HG03565 (cell line): ENCODE results near the gene RNF17.
"Not testable (repeated sequence)": the region's sequence is repeated elsewhere in the genome, so short reads cannot be mapped to it uniquely, and the experiment has no call there.

Experiments used
- ATAC-seq: cut with Tn5 transposase; IDR thresholded peaks from one replicate; pipeline ENCODE4 v1.9.1; 2021; ENCODE audit warnings: mild to moderate bottlenecking, moderate library complexity; ENCODE audit not compliant: unreplicated experiment

The RNF17 gene

DNA sequence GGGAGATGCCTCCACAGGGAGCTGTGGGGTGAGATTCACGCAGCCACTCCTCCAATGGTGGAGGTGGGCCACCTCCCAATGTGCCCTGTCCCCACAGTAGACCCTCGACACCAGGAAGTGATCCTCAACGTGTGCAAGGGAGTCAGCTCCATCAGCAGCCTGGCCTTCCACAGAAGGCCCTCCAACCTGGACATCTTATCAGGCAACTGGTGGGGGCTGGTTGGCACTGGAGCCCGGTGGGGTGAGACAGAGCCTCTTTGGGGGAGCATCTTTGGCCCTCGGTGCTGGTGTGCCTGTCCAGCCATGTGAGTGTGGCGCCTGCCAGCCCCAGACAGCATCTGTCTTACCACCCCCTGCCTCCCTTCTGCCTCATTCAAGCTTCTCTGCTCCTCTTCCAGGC, 19.7 kb upstream of the RNF17 start:
- ATAC-seq = no peak

DNA sequence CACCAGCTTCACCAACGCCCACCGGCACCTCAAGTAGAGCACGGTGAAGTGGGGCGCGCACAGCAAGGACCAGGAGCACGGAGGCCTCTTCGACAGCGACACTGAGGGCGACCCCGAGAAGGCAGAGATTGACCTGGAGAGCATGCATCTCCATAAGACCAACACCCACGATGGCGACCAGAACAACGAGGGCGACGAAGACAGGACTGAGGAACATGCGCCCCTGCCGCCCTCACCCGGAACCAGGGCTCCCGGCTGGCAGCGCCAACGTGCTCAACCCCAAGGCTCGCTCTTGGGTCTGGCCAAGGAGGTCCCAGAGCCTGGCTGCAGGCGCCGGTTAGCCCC, 18.5 kb upstream of the RNF17 start:
- no peak for ATAC-seq

DNA sequence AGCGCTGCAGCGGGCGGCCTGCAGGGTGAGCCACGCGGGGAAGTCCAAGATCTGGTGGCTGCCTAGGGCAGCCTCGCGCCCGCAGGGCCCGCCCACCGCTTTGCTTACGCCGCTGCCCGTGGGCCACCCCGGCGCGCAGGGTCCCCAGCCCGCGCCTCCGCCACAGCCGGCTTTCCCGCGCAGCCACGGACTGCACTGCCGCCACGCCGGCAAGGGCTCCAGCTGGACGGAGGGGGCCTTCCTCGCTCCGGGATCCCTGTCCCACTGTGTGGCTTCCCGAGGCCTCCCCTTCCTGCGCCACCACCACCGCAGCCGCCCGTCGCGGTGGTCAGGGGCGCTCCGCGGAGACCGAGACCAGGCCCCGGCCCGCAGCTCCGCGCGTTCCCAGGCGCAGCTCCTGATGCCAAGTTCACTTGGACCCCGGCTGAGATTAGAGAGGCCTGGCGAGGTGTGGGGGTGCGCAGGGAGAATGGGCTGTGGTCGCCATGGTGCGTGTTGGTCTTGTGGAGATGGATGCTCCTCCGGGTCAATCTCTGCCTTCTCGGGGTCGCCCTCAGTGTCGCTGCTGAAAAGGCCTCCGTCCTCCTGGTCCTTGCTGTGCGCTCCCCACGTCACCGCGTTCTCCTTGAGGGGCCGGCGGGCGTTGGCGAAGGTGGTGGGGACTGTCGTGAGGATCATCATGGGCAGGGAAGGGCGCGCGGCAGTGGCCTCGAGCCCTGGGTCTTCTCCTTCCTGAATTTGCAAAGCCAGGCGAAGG, 17.9 kb upstream of the RNF17 start:
- ATAC-seq = no peak

DNA sequence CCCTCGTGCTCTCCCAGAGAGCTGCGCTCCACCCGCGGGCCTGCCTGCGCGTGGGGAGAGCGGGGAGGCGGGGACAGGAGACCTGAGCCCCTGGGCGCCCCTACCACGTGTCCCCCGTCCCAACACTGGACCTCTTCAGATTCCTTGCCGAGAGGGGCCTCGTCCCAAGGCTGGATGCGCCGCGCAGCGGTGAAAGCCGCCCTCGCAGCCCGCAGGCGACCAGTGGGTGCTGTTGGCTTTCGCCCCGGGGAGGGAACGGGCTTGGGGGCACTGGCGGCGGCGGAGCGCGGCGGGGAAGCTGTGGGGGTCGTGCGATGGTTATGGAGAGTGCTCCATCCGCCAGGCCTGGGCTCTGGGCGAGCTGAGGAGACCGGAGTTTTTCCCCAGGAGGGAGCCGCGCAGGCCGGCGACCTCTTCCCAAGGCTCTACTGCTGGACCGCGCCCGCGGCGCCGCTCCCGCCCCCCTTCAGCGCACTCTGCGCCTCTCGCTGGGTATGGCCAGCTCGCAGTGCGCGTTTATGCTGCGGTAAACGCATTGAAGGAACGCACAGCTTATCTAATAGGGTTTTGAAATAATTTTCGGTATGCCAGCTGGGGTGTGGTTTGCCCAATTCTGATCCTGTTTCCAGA, 17.2 kb upstream of the RNF17 start:
- ATAC-seq = no peak

DNA sequence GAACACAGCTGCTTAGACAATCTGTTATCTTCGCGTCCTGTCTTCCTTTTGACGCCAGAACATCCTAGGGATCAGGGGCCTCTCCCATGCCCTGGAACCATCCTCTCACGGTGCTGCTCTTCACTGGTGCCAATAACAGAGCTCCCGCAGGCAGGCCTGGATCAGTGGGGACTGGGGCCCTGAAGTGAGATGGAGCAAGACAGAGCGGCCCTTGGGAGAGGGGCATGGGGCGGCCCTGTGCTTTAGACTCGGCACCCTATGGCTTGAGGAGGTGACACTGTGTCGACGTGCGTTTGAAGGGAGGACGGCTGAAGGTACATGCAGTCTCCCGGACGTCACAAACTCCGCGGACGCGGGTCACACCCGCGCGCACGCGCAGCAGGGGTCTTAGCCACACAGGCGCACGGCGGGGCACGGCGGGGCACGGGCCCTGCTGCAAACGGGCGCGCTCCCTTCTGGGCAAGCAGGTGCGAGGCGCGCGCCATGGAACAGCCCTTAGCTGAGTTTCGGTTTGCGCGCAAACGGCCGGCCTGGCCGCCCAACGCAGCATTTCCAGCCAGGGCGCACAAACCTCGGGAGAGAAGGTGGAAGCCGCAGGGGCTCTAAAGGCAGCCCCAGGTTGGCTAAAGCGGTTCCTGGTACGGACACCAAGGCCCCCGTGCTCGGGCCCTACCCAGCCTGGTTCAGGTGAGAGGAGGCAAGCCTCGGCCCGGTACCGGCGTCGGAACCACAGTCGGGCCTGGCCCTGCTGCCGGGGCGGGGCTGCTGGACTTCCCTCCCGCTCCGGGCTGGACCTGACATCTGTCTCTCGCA, 16.5 kb upstream of the RNF17 start:
- no peak for ATAC-seq

DNA sequence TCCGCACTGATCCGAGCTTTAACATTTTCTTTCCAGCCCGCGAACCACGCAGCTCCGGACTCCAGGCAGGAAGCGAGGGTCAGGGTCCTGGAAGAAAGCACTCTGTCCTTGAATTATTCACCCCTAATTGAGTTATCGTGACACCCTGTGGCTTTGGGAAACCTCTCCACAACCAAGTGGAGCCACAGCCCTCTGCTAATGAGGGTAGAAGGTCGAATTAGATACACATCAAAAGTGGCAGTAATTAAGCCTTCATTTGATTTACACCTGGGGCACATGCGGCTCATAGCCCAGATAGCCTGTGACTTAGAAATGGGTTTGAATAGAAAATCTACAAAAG, 15.9 kb upstream of the RNF17 start:
- no peak for ATAC-seq

DNA sequence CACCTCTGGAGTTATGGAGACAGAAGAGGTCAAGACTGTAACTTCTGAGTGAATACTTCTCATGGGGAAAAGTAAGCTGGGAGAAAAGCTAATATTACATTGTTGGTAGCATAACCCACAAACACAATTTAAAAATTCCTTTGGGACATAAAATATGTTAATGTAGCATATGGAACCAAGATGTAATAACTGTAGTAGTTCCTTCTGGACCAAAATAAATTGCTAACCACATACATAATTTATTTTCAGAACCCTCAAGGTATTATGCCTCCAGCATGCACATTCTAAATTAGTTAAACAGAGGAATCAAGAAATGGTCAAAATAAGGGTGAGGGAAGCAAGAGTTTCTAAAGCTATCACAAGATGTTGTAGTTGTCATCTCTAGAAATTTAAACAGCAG, 4.8 kb upstream of the RNF17 start:
- no peak for ATAC-seq

DNA sequence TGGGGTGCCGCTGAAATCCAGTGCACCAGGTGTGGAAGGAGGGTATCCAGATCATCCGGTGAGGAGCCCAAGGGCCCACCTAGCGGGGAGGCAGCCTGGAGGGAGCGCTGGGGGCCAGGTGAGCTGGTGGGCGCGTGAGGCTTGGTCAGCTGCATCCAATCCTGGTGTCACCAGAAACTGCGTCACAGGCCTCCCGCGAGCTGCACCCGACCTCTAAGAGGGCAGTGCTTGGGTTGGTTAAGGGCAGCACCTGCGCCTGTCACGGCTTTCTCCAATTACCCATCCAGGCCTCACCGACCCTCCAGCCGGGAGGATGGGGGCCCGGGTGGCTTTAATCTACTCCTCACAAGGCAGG, 284 bp downstream of the RNF17 start:
- ATAC-seq = no peak

DNA sequence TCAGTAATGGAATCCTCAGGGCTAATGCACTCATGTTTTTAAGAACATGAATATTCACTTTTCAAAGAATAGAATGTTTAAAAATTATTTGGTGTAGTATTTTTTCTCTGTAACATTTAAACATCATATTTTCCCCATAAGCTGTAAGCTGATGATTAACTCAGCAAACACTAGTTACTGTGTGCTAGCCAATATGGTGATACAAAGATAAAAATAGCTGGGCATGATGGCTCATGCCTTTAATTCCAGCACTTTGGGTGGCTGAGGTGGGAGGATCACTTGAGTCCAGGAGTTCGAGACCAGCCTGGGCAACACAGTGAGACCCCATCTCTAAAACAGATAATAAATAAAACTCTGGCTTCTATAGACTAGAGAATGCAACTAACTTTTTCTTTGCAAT, 13.2 kb downstream of the RNF17 start:
- ATAC-seq = no peak

DNA sequence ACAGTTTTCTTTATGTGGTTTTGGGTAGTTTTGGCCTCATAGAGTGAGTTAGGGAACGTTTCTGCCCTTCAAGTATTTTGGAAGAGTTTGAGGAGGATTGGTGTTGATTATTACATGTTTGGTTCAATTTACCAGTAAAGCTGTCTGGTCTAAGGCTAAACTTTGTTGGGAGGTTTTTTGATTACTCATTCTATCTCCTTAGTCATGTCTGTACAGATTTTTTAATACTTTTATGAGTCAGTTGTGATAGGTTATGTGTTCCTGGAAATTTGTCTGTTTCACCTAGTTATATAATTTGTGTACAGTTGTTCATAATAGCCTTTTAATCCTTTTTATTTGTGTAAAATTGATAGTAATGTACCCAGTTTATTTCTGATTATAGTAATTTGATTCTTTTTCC, 20.4 kb downstream of the RNF17 start:
- ATAC-seq = no peak

DNA sequence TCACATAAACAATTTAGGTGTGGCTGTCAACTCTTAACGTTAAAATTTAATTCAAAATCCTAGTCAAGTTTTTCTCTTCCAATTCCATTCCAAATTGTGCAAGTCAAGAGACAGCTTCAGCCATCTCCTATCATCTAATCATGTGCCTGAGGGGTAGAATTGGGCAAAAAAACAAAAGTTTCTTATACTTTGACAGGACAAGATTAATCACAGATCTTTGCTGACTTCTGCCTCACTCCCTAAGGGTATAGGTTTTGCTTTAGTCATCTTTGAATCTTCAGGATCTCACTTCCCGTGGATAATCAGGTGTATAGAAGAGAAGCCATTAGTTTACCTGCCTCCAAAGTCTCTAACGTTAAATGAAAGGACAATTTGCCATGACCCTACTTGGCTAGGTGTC, 24.6 kb downstream of the RNF17 start:
- no peak for ATAC-seq

DNA sequence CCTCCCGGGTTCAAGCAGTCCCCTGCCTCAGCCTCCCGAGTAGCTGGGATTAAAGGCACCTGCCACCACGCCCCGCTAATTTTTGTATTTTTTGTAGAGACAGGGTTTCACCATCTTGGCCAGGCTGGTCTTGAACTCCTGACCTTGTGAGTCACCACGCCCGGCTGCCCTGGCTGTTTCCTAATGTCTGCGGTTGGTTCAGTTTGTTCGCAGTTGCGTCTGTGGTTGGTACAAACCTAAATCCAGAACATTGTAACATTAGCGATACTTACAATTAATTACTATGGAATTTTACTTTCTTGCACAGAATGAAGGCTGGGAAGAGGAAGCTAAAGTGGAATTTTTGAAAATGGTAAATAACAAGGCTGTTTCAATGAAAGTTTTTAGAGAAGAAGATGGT, 38.1 kb downstream of the RNF17 start:
- no peak for ATAC-seq

DNA sequence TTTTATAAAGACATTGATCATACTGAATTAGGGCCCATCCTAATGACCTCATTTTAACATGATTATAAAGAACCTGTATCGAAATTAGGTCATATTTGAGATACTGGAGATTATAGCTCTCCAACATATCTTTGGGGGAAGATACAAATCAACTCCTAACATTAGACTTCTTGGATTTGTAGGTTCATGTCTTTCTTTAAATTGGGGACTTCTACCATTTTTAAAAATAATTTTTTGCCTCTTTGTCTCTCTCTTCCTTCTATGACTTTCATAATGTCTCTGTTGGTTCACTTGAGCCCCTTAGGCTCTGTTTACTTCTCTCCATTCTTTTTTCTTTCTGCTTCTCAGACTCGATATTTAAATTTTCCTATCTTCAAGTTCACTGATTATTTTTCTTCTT, 57.2 kb downstream of the RNF17 start:
- ATAC-seq = no peak

DNA sequence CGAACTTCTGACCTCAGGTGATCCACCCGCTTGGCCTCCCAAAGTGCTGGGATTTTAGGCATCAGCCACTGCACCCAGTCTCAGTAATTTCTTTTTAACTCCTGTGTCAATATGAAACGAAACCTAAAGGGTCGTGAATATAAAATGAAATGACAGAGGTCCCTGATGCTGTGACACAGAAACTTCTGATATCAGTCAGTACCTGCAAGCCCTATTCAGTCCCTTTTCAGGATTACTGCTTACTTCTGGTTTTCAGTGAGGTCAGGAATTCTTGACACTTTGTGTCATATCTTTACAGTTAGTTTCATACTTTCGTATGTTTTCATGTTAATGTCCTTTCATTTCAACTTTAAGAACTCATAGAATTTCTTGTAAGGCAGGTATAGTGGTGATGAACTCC, 58.7 kb downstream of the RNF17 start:
- ATAC-seq = no peak

DNA sequence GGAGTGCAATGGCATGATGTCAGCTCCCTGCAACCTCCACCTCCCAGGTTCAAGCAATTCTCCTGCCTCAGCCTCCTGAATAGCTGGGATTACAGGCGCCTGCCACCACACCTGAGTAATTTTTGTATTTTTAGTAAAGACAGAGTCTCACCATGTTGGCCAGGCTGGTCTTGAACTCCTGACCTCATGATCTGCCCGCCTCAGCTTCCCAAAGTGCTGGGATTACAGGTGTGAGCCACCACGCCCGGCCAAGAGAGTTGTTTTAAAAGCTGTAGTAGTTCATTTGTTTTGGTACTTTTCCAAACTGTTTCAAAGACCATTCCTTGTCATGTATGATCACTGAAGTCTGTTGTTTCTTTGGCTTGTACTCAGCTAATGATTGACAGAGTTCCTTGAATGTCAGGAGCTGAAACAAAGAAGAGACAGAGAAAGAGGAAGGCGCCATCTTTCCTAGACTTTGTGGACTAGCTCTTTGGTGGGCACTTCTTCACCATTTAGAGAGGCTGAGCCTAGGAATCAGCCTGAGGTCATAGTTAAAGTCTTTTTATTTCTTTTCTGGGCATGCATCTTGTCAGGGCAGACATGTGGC, 59.2 kb downstream of the RNF17 start:
- ATAC-seq = not testable (repeated sequence)

DNA sequence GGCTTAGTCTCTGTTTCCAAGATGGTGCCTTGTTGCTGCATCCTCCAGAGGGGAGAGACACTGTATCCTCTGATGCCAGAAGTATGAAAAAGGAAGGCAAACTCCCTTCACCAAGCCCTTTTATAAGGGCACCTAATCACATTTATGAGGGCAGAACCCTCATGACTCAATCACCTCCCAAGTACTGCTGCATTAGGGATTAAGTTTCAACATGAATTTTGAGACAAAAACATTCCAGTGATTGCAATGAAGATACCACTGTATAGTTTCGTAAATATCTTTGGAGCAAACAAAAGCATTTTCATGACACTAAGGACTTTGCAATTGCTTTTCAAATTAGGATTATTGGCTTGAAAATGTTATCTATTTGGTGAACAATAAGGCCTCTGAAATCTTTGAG, 63.8 kb downstream of the RNF17 start:
- no peak for ATAC-seq

DNA sequence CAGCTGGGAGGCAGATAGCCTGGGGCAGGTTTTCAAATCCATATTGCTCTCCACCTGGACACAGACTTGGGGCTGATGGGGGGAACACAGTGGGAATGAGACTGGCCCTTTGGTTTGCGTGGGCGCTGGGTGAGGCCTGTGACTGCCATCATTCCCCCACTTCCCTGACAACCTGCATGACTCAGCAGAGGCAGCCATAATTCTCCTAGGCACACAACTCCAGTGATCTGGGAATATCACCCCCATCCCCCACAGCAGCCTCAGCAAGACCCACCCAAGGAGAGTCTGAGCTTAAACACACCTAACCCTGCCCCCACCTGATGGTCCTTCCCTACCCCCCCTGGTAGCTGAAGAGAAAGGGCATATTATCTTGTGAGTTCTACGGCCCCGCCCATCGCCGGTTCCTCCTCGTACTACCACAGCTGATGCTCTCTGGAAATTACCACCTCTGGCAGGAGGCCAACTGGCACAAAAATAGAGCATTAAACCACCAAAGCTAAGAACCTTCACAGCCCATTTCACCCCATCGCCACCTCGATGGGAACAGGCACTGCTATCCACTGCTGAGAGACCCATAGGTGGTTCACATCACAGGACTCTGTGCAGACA, 71.0 kb downstream of the RNF17 start:
- no peak for ATAC-seq

DNA sequence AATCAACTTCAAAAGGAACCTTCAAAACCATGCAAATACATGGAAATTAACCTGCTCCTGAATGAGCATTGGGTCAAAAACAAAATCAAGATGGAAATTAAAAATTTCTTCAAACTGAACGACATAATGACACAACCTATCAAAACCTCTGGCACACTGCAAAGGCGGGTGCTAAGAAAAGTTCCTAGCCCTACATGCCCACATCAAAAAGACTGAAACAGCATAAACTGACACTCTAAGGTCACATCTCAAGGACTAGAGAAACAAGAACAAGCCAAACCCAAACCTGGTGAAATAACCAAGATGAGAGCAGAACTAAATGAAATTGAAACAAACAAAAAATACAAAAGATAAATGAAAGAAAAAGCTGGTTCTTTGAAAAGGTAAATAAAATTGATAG, 73.6 kb downstream of the RNF17 start:
- ATAC-seq = not testable (repeated sequence)

DNA sequence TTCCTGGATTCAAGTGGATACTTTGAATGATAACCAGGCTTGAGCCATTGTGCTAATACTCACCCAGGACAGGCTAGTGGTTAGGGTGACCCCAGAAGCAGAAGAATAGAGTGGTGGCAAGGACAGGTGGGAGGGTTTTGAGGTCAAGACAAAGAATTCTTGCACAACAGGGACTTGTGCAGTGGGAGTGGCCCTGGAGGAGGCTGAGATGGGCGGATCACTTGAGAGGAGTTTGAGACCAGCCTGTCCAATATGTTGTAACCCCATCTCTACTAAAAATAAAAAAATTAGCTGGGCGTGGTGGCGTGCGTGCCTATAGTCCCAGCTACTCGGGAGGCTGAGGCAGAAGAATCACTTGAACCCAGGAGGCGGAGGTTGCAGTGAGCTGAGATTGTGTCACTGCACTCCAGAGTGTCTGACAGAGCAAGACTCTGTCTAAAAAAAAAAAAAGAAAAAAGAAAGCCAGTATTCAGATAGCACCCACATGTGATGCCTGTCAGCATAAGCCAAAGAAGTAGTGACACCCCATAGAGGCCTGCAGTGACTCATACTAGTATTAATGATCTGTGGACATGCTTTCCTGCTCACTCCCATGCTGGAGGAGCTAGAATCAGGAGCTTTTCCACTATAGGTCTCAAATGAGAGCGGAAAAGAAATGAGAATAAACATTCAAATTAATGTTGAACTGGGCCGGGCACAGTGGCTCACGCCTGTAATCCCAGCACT, 78.7 kb downstream of the RNF17 start:
- no peak for ATAC-seq

DNA sequence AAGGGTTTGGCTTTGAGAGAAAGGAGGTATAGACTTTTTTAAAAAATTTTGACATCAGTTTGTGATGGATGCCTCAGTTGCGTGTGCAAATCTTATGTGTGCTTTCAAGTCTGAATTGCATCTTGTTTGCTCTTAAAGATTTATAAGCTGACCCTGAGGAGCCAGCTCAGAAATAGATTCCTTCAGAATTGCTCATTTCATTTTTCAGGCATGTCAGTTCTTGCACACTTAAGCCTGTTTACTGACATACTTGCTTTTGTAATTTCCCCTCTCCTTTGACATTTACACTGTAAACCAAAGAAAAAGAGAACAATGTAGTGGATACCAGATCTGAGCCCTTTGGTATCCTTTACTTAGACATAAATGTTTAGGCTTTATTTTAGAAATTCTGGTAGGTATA, 87.6 kb downstream of the RNF17 start:
- ATAC-seq = no peak

DNA sequence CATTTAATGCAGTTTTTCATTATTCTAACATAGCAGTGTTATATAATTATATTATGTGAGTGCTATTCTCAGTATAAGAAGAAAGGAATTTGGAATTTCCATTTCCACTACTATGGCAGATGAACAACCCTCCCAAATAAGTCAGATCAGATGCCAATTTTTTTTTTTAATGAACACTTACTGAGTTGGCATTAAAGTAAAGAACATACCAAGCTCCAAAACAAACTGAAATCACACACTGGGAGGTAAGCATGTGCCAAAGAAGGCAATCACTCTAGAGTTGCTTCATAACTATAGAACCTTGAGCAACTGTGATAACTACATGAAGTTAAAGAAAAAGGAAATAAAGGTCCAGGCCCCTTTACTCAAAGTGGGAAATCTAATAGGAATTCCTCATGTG, 90.3 kb downstream of the RNF17 start:
- ATAC-seq = no peak
